22Rv1 (cell line): ENCODE measurements around the gene CHD9.

Experiments
- ZFX ChIP-seq: fragments of 450-650 bp; IDR thresholded peaks from 2 replicates; pipeline ENCODE4 v1.6.1; 2017; ENCODE audit warnings: antibody characterized with exemption, borderline replicate concordance
- TF ChIP-seq, protein P1 (sequence below): fragments of 450-650 bp; IDR thresholded peaks from 2 replicates; pipeline ENCODE4 v1.5.1; 2017; ENCODE audit warnings: mild to moderate bottlenecking

DNA sequence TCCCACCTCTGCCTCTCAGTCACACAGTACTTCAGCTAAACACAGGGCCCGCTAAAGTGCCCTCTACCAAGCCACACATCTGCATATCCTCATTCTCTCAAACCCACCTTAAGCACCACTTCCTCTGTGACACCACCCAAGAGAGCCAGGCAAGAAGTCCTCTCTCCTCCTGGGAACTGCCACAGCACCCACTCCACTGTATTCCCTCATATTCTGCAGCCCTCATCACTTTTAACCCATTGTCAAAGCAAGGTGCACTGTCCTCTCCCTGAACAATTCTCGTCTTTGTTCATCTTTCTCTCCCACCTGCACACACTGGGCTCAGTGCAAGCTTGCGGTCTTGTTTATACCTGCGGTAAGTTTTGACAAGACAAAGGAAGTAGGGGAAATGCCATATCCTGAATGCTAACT is 13.6 kb downstream of the CHD9 start:
- TF ChIP-seq, protein P1, sequence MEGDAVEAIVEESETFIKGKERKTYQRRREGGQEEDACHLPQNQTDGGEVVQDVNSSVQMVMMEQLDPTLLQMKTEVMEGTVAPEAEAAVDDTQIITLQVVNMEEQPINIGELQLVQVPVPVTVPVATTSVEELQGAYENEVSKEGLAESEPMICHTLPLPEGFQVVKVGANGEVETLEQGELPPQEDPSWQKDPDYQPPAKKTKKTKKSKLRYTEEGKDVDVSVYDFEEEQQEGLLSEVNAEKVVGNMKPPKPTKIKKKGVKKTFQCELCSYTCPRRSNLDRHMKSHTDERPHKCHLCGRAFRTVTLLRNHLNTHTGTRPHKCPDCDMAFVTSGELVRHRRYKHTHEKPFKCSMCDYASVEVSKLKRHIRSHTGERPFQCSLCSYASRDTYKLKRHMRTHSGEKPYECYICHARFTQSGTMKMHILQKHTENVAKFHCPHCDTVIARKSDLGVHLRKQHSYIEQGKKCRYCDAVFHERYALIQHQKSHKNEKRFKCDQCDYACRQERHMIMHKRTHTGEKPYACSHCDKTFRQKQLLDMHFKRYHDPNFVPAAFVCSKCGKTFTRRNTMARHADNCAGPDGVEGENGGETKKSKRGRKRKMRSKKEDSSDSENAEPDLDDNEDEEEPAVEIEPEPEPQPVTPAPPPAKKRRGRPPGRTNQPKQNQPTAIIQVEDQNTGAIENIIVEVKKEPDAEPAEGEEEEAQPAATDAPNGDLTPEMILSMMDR, result no peak
- no peak for TF ChIP-seq ZFX
